ENCODE results near the gene SH3GL1. TPM values are rescaled to one million over a fixed set of nuclear protein-coding genes. Genes with fewer than 3 reads are reported as not detected.

Gene SH3GL1
- total and polyA plus RNA-seq, 2 of the 4 experiments (the other 2 are of a cell fraction): 28.1 to 138 TPM

GRCh38 chr19:4414144-4414799, 13.9 kb upstream of the SH3GL1 start:
- POLR2A ChIA-PET (ENCODE audit: unreplicated experiment): no interaction called here
- Histone ChIP-seq H2BK20ac (ENCODE audit: low read depth, low read length) (peak overlapping the region; percentile 80), H3K9me3 (ENCODE audit: control insufficient read depth, insufficient read depth, low read length) (no peaks in the 10 kb centered on the region), H2BK5ac (ENCODE audit: low read depth, low read length, poor library complexity, severe bottlenecking) (peak overlapping the region; percentile 37), H4K20me1 (ENCODE audit: insufficient read depth, low read length) (peaks cover 26% of the 10 kb centered on the region), H3K56ac (ENCODE audit: extremely low read depth, insufficient read depth, low read length) (no peak overlapping the region), H2BK15ac (ENCODE audit: low read depth, low read length) (0 out of 3 replicates have a peak overlapping the region, but pooled peaks have one; percentile 41), H3K18ac (ENCODE audit: low read depth, low read length) (0 out of 2 replicates have a peak overlapping the region, but pooled peaks have one; percentile 8), H2BK120ac (ENCODE audit: low read depth, low read length) (peak overlapping the region; percentile 34; the same call in 1 of the 2 replicates), H3K9me1 (ENCODE audit: insufficient read depth, low read length) (peaks cover 8% of the 10 kb centered on the region; the same call in 1 of the 2 replicates), H4K8ac (ENCODE audit: low read depth in 2 of 2, low read length in 2 of 2) (peak overlapping the region in 1 of 2 experiments; percentile 56; a peak in 1 of 4 replicates), H3K4me1 (ENCODE audit: control insufficient read depth, insufficient read depth, low read length) (peaks cover 7% of the 10 kb centered on the region), H3K27ac (ENCODE audit: insufficient read depth, low read length) (peak overlapping the region; percentile 57; the same call in 1 of the 2 replicates), H4K91ac (ENCODE audit: insufficient read depth, low read depth, low read length) (peak overlapping the region; percentile 22; the same call in 1 of the 2 replicates), H2AK9ac (replicated peaks; ENCODE audit: low read depth, low read length, poor library complexity) (peak overlapping the region; percentile 35), H3K4me2 (ENCODE audit: low read depth, low read length) (peak overlapping the region; percentile 60), H3K4me3 (ENCODE audit: insufficient read depth, low read depth, low read length) (no peak overlapping the region), H3K23ac (ENCODE audit: low read depth, low read length) (peak overlapping the region; percentile 70), H4K5ac (ENCODE audit: low read depth, low read length) (no peak overlapping the region), H3K27me3 (ENCODE audit: control insufficient read depth, insufficient read depth, low read length) (no peaks in the 10 kb centered on the region), H2AK5ac (ENCODE audit: low read depth, low read length) (no peak overlapping the region), H3K14ac (replicated peaks; ENCODE audit: low read depth, low read length) (peak overlapping the region; percentile 54; the same call in 1 of the 2 replicates), H3K4ac (ENCODE audit: low read depth, low read length) (peak overlapping the region; percentile 71), H2AFZ (replicated peaks; ENCODE audit: low read length, poor library complexity) (peak overlapping the region; percentile 18), H3K79me1 (ENCODE audit: low read depth in 1 of 2, low read length in 2 of 2) (peaks cover 25 to 54% of the 10 kb centered on the region in 2 experiments), H3K9ac (ENCODE audit: low read depth, low read length) (no peak overlapping the region), H3K36me3 (ENCODE audit: control insufficient read depth, insufficient read depth, low read length) (peaks cover 4% of the 10 kb centered on the region)
- no TSS peak for BruUV-seq (replicated peaks)
- in situ Hi-C loops (cut with MboI; ENCODE audit: low sequenced_read_pairs) (no loop called here), dilution Hi-C loops (cut with HindIII; ENCODE audit: low sequenced_read_pairs, unreplicated experiment) (no loop called here), intact Hi-C loops (cut with micrococcal nuclease) (no loop called here)
- DNase-seq: peak; percentile 55
- ATAC-seq (ENCODE audit: low read depth): no peak; the same call in 1 of the 2 replicates
- TF ChIP-seq MAFK (IDR thresholded peaks at IDR 0.05; ENCODE audit: low read depth, low read length) (no peak), CEBPB (IDR thresholded peaks at IDR 0.05; ENCODE audit: low read depth, low read length) (peak; percentile 82), MXI1 (IDR thresholded peaks at IDR 0.05; ENCODE audit: borderline replicate concordance, low read depth, low read length) (no peak), CTCF (conservative IDR thresholded peaks at IDR 0.05; ENCODE audit: low read depth, low read length) (no peak), BHLHE40 (IDR thresholded peaks at IDR 0.05; ENCODE audit: low read depth, low read length) (no peak), FOS (IDR thresholded peaks at IDR 0.05; ENCODE audit: low read depth, low read length) (peak; percentile 58; the same call in 1 of the 2 replicates), RFX5 (IDR thresholded peaks at IDR 0.05; ENCODE audit: low read depth, low read length) (no peak), CHD1 (IDR thresholded peaks at IDR 0.05; ENCODE audit: low read depth, low read length) (no peak)
- CTCF ChIA-PET: interaction anchor here (0.6 to 1.8 kb wide), 2 partner anchors 14 to 28 kb away, joined by 4 to 10 read pairs; partner anchors contain the start of gene SH3GL1
- 100% methylated on average over 1 of the region's 7 CpGs; no CpG with 5 or more reads in 1 of the 2 experiments for WGBS, 2 experiments (ENCODE audit: extremely low coverage in 2 of 2, insufficient read length in 1 of 2)

All from IMR-90 (cell line).